GM12872 (cell line): ENCODE measurements around the gene HDAC4.

ENCODE experiments used
- CTCF ChIP-seq: IDR thresholded peaks from 3 replicates; pipeline ENCODE4 v1.5.1; 2011; ENCODE audit warnings: low read depth, mild to moderate bottlenecking, low read length, moderate library complexity; ENCODE audit not compliant: insufficient read depth

HDAC4 gene

GRCh38 chr2:239101071-239101470, 299.7 kb downstream of the HDAC4 start:
- no peak for TF ChIP-seq CTCF

- no peak for TF ChIP-seq CTCF
These were observed 301.3 kb downstream of the HDAC4 start for GRCh38 chr2:239099474-239099873.

- TF ChIP-seq CTCF: no peak
These were observed 302.4 kb downstream of the HDAC4 start for GRCh38 chr2:239098288-239098970.

- TF ChIP-seq CTCF: no peak
These were observed 303.5 kb downstream of the HDAC4 start for GRCh38 chr2:239097428-239097696.

- no peak for TF ChIP-seq CTCF
These were observed 304.0 kb downstream of the HDAC4 start for GRCh38 chr2:239096676-239097427.

- TF ChIP-seq CTCF: no peak
These were observed 305.2 kb downstream of the HDAC4 start for GRCh38 chr2:239095460-239096081.

- TF ChIP-seq CTCF: no peak
These were observed 306.0 kb downstream of the HDAC4 start for GRCh38 chr2:239094867-239095266.
